Astrocyte (in vitro differentiated cells and primary cell): Measurements from ENCODE around the gene RASEF.

ENCODE experiments used
- EZH2 ChIP-seq: IDR thresholded peaks from 2 replicates; pipeline ENCODE4 v1.6.1; 2012; ENCODE audit warnings: mild to moderate bottlenecking, low read length, inconsistent platforms; ENCODE audit not compliant: insufficient read depth
- TF ChIP-seq, protein P1 (sequence below): IDR thresholded peaks from 2 replicates; pipeline ENCODE4 v1.5.1; 2011; ENCODE audit warnings: low read depth, mild to moderate bottlenecking, inconsistent platforms, low read length, moderate library complexity; ENCODE audit not compliant: insufficient read depth

DNA sequence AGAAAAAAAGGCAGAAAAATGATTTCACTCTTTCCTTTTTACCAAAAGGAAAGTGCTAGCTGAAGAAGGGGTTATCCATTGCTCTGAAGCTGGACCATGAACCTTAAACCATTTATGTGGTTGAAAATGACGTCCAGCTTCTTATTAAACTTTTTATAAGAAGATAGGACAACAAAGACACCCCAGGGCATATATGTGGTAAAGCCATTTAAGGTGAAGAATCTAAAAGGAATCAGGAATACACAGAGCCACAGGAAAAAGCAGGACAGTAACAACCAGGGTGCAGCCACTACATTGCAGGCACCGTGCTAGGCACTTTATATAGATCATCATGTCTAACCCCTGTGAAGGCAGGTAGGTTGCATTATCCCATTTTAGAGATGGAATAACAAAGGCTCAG lies 42.1 kb downstream of the RASEF start:
- TF ChIP-seq, protein P1, sequence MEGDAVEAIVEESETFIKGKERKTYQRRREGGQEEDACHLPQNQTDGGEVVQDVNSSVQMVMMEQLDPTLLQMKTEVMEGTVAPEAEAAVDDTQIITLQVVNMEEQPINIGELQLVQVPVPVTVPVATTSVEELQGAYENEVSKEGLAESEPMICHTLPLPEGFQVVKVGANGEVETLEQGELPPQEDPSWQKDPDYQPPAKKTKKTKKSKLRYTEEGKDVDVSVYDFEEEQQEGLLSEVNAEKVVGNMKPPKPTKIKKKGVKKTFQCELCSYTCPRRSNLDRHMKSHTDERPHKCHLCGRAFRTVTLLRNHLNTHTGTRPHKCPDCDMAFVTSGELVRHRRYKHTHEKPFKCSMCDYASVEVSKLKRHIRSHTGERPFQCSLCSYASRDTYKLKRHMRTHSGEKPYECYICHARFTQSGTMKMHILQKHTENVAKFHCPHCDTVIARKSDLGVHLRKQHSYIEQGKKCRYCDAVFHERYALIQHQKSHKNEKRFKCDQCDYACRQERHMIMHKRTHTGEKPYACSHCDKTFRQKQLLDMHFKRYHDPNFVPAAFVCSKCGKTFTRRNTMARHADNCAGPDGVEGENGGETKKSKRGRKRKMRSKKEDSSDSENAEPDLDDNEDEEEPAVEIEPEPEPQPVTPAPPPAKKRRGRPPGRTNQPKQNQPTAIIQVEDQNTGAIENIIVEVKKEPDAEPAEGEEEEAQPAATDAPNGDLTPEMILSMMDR = no peak
- TF ChIP-seq EZH2 = no peak
